AG04449 (cell line): ENCODE results near the gene CNTN4.

ENCODE experiments used
- CTCF ChIA-PET: fragments of 350-600 bp; formaldehyde crosslinking; extraction: SDS; loops from one replicate; lab custom pipeline; 2021; ENCODE audit warnings: antibody characterized with exemption; lab: Yijun Ruan, JAX
- POLR2A ChIA-PET: fragments of 400-600, 350-600 bp; formaldehyde crosslinking; extraction: SDS; loops from one replicate; lab custom pipeline; 2020; ENCODE audit warnings: antibody characterized with exemption, inconsistent platforms; lab: Yijun Ruan, JAX
- DNase-seq: peaks from one replicate; pipeline ENCODE4 v3.0.0-alpha.2; 2010; ENCODE audit warnings: low read depth, low spot score
- H3K4me3 ChIP-seq: 2 replicates; pipeline ENCODE4 v1.5.1; 2011; ENCODE audit warnings: low read depth, mild to moderate bottlenecking, control low read depth, low read length
- TF ChIP-seq, protein P1 (sequence below): IDR thresholded peaks from one replicate; pipeline ENCODE4 v1.5.1; 2011; ENCODE audit warnings: mild to moderate bottlenecking, moderate library complexity, low read length, control low read depth, inconsistent platforms; ENCODE audit not compliant: insufficient read depth; ENCODE audit errors: missing control alignments

The CNTN4 gene

DNA sequence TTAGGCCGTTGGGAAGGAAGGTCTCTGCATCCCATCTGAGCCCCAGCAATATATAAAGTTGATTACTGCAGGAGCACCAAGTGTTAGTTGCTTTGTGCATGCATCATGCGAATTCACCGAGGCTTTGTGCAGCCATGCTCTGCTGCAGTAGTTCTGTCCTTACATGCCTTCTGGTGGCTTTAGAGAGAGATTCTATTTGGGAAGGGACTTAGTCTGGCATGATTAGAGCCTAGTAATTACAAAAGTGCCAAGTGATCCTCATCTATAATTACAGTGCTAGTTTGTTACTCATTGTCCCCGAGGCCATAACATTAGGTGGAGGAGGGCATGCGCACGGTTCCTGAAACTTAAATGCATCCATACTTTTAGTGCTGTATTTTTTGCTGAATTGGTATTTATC is 353.6 kb downstream of the CNTN4 start:
- CTCF ChIA-PET, result no interaction called here
- POLR2A ChIA-PET, result no interaction called here
- no peak for DNase-seq

GRCh38 chr3:2454865-2455264 is 356.2 kb downstream of the CNTN4 start:
- DNase-seq, result no peak
- H3K4me3 ChIP-seq, result no peak overlapping the region
- ChIA-PET CTCF (no interaction called here), POLR2A (no interaction called here)
- TF ChIP-seq, protein P1, sequence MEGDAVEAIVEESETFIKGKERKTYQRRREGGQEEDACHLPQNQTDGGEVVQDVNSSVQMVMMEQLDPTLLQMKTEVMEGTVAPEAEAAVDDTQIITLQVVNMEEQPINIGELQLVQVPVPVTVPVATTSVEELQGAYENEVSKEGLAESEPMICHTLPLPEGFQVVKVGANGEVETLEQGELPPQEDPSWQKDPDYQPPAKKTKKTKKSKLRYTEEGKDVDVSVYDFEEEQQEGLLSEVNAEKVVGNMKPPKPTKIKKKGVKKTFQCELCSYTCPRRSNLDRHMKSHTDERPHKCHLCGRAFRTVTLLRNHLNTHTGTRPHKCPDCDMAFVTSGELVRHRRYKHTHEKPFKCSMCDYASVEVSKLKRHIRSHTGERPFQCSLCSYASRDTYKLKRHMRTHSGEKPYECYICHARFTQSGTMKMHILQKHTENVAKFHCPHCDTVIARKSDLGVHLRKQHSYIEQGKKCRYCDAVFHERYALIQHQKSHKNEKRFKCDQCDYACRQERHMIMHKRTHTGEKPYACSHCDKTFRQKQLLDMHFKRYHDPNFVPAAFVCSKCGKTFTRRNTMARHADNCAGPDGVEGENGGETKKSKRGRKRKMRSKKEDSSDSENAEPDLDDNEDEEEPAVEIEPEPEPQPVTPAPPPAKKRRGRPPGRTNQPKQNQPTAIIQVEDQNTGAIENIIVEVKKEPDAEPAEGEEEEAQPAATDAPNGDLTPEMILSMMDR, result no peak

More for the DNA sequence above, 353.6 kb downstream of the CNTN4 start:
- H3K4me3 ChIP-seq, result no peak overlapping the region
- TF ChIP-seq, protein P1, result no peak

DNA sequence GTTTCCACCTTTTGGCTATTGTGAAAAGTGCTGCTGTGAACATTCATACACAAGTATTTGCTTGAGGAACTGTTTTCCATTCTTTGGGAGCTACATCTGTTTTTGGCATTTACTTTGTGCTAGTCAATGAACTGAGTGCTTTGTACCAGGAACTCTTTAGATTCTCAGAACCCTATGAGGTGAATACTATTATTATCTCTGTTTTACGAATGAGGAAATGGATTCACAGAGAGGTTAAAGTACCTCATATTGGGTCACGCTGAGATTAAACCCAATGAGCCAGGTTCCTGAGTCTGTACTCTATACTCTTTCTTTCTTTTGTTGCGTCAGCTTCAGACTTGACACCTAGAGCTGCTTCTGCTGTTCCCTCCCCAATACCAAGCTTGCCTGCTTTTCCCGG is 358.1 kb downstream of the CNTN4 start:
- no peak overlapping the region for H3K4me3 ChIP-seq
- POLR2A ChIA-PET, result no interaction called here
- DNase-seq, result no peak
- CTCF ChIA-PET, result no interaction called here
- TF ChIP-seq, protein P1, result no peak

GRCh38 chr3:2458816-2459215 is 360.1 kb downstream of the CNTN4 start:
- ChIA-PET POLR2A (no interaction called here), CTCF (no interaction called here)
- TF ChIP-seq, protein P1, result no peak
- no peak for DNase-seq
- no peak overlapping the region for H3K4me3 ChIP-seq

- POLR2A ChIA-PET, result no interaction called here
Measured at GRCh38 chr3:2465842-2466241, 367.2 kb downstream of the CNTN4 start.

GRCh38 chr3:2468816-2469215 is 370.1 kb downstream of the CNTN4 start:
- TF ChIP-seq, protein P1, result no peak
- ChIA-PET POLR2A (no interaction called here), CTCF (no interaction called here)
- DNase-seq, result no peak
- H3K4me3 ChIP-seq, result no peak overlapping the region

More at GRCh38 chr3:2465842-2466241, 367.2 kb downstream of the CNTN4 start:
- no peak for DNase-seq
- CTCF ChIA-PET, result no interaction called here
- TF ChIP-seq, protein P1, result no peak
- no peak overlapping the region for H3K4me3 ChIP-seq

- POLR2A ChIA-PET, result no interaction called here
Measured at GRCh38 chr3:2476996-2477395, 378.3 kb downstream of the CNTN4 start.

More at GRCh38 chr3:2476996-2477395, 378.3 kb downstream of the CNTN4 start:
- TF ChIP-seq, protein P1, result no peak
- no peak overlapping the region for H3K4me3 ChIP-seq
- no peak for DNase-seq
- CTCF ChIA-PET, result no interaction called here
